CD14-positive monocyte (primary cell): Measurements from ENCODE around the gene D2HGDH. TPM values are rescaled to one million over a fixed set of nuclear protein-coding genes. Genes with fewer than 3 reads are reported as not detected.
A peak's percentile ranks its signal among the peaks of the same experiment; 100 is the strongest.

Experiments used
- DNase-seq, 3 donors: peaks; one replicate each; pipeline ENCODE4 v3.0.0-alpha.2; 2011 to 2022
- H2AFZ ChIP-seq: 2 replicates; pipeline ENCODE4 v1.6.0; 2012; ENCODE audit warnings: mild to moderate bottlenecking, low read depth, low read length, inconsistent platforms; ENCODE audit not compliant: insufficient read depth, poor library complexity, severe bottlenecking
- H3K27ac ChIP-seq, 2 donors: 1 replicate in 1 of 2; 2 replicates in 1 of 2; pipeline ENCODE4 v1.5.1; 2012 to 2013; ENCODE audit warnings: low read length in 2 of 2, control low read depth in 1 of 2, inconsistent platforms in 1 of 2, low read depth in 1 of 2, mild to moderate bottlenecking in 1 of 2
- H3K27me3 ChIP-seq, 2 donors: one replicate each; pipeline versions ENCODE4 v1.6.0 to v1.6.1; 2011 to 2013; ENCODE audit warnings: low read length in 2 of 2; ENCODE audit not compliant: control insufficient read depth in 2 of 2, insufficient read depth in 2 of 2
- H3K36me3 ChIP-seq, 2 donors: replicated peaks in 1 of 2; 1 replicate in 1 of 2; 2 replicates in 1 of 2; pipeline versions ENCODE4 v1.5.1 to v1.6.1; 2012 to 2013; ENCODE audit warnings: low read length in 2 of 2, control low read depth in 1 of 2, inconsistent platforms in 1 of 2, mild to moderate bottlenecking in 1 of 2; ENCODE audit not compliant: insufficient read depth in 2 of 2, control insufficient read depth in 1 of 2
- H3K4me1 ChIP-seq, 2 donors: 1 replicate in 1 of 2; 2 replicates in 1 of 2; pipeline versions ENCODE4 v1.5.1 to v1.6.1; 2012 to 2013; ENCODE audit warnings: low read length in 2 of 2, control low read depth in 1 of 2, inconsistent platforms in 1 of 2, mild to moderate bottlenecking in 1 of 2, moderate library complexity in 1 of 2; ENCODE audit not compliant: insufficient read depth in 2 of 2, control insufficient read depth in 1 of 2
- H3K4me2 ChIP-seq: replicated peaks from 2 replicates; pipeline ENCODE3; 2012; ENCODE audit warnings: low read length, moderate library complexity, mild to moderate bottlenecking; ENCODE audit not compliant: poor library complexity, severe bottlenecking; ENCODE audit errors: extremely low read depth
- H3K4me3 ChIP-seq, 3 experiments: fragments of 200-600 bp in 1 of 3; sonication (generic) in 1 of 3; replicated peaks in 1 of 3; 1 replicate in 2 of 3; 2 replicates in 1 of 3; pipeline ENCODE4 v1.5.1; 2011 to 2013; ENCODE audit warnings: low read length in 3 of 3, mild to moderate bottlenecking in 3 of 3, control low read depth in 2 of 3, low read depth in 2 of 3, inconsistent platforms in 1 of 3, moderate library complexity in 1 of 3
- H3K79me2 ChIP-seq: 2 replicates; pipeline ENCODE4 v1.6.0; 2012; ENCODE audit warnings: mild to moderate bottlenecking, control low read depth, inconsistent platforms, low read length, moderate library complexity; ENCODE audit not compliant: insufficient read depth
- H3K9ac ChIP-seq: 2 replicates; pipeline ENCODE4 v1.6.0; 2017; ENCODE audit warnings: low read length, mild to moderate bottlenecking; ENCODE audit not compliant: insufficient read depth, poor library complexity, severe bottlenecking
- H3K9me3 ChIP-seq, 2 donors: replicated peaks in 1 of 2; 1 replicate in 1 of 2; 2 replicates in 1 of 2; pipeline versions ENCODE4 v1.5.1 to v1.6.1; 2012 to 2013; ENCODE audit warnings: low read length in 2 of 2, control low read depth in 1 of 2; ENCODE audit not compliant: control insufficient read depth in 1 of 2, insufficient read depth in 1 of 2
- H4K20me1 ChIP-seq: 2 replicates; pipeline ENCODE4 v1.6.0; 2012; ENCODE audit warnings: mild to moderate bottlenecking, low read length, control low read depth, moderate library complexity; ENCODE audit not compliant: insufficient read depth
- H3K27ac Mint-ChIP-seq, 7 donors: one replicate each; pipeline ENCODE4 v1.8.0; 2020; ENCODE audit warnings: mild to moderate bottlenecking in 7 of 7, mixed read lengths in 7 of 7, moderate library complexity in 6 of 7, inconsistent platforms in 2 of 7
- H3K27me3 Mint-ChIP-seq, 3 donors: one replicate each; pipeline ENCODE4 v1.8.0; 2021 to 2022; ENCODE audit warnings: low read depth in 3 of 3, mild to moderate bottlenecking in 3 of 3, mixed read lengths in 3 of 3, moderate library complexity in 3 of 3, inconsistent platforms in 1 of 3
- H3K36me3 Mint-ChIP-seq, 2 donors: one replicate each; pipeline ENCODE4 v1.8.0; 2020; ENCODE audit warnings: mixed read lengths in 2 of 2, inconsistent platforms in 1 of 2, mild to moderate bottlenecking in 1 of 2
- H3K4me1 Mint-ChIP-seq: one replicate; pipeline ENCODE4 v1.8.0; 2020; ENCODE audit warnings: mild to moderate bottlenecking, mixed read lengths
- H3K4me3 Mint-ChIP-seq, 2 donors: one replicate each; pipeline ENCODE4 v1.8.0; 2020; ENCODE audit warnings: mild to moderate bottlenecking in 2 of 2, mixed read lengths in 2 of 2, moderate library complexity in 1 of 2
- H3K9me3 Mint-ChIP-seq, 7 donors: one replicate each; pipeline ENCODE4 v1.8.0; 2020 to 2022; ENCODE audit warnings: mixed read lengths in 7 of 7, mild to moderate bottlenecking in 6 of 7, moderate library complexity in 6 of 7, inconsistent platforms in 2 of 7
- WGBS: methylation state at CpG from one replicate; pipeline ENCODE4 v1.1.5; 2013; ENCODE audit warnings: missing lambda C conversion rate; ENCODE audit not compliant: insufficient coverage; 5-methylcytosine and 5-hydroxymethylcytosine counted together
- intact Hi-C, 2 donors: fragments of 100-400 bp; cut with micrococcal nuclease; formaldehyde crosslinking; loops; one replicate each; pipeline versions ENCODE4 v1.15.0 to v1.15.1; 2023
- polyA plus RNA-seq, 3 donors: library from polyadenylated mRNA; depleted of rRNA in 1 of 3; unstranded in 2 of 3; stranded (reverse) in 1 of 3; fragments of 300-500 nt in 2 of 3; fragments of >200 nt in 1 of 3; fragmentation: Illumina TruSeq in 2 of 3; gene quantifications; 1 replicate in 2 of 3; 2 replicates in 1 of 3; pipeline ENCODE4 v1.2.3, GENCODE V29; 2012 to 2021
- TF ChIP-seq, protein P1 (sequence below): fragments of 200-600 bp; IDR thresholded peaks from one replicate; pipeline ENCODE4 v1.8.0; 2022; ENCODE audit warnings: antibody characterized with exemption, mild to moderate bottlenecking

D2HGDH gene
- polyA plus RNA-seq, 3 donors, result 1.0 to 57.1 (median 1.1) TPM

DNA sequence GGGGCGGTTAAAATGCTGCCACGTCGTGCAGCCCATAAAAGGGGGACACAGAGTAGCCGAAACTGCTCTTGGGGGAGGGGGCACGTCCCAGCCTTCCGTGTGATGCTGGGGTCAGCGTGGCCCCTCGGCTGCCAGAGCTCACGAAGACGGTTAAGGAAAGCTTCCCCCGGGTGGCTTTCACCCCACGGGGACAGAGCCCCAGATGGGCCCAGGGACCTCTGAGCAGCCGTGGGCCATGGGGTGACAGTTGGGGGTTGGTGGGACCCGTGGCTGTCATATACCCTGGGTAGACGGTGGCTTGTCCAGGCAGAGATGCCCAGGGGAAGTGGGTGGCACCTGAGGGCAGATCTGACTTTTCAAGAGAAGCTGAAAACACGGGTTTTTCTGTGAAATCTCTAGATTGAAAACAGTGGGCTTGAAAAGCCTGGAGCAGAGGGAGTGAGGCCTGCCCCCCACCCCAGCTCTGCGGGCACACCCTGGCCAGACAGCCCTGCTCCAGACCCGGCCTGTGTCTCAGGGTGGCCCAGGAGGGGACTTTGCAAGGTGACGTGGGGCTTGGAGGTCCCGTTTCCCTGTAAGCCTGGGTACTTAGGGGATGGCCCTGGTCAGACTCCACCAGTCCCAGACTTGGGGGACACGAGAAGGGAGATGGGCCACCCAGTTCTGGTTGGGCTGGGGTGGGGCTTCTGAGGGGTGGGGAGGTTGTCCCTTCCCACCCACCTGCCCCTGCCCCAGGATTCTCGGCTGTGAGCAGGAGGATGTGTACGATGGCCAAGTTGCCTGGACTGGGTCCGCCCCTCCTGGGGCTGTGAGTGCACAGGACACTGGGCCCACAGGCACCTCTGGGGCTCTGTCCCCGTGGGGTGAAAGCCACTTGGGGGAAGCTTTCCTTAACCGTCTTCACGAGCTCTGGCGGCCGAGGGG, 75.2 kb downstream of the D2HGDH start:
- H3K9ac ChIP-seq, result no peak overlapping the region
- peaks cover 4 to 10% (median 8%) of the 10 kb centered on the region in 3 donors for H3K27me3 Mint-ChIP-seq
- no peak overlapping the region for H3K4me3 ChIP-seq
- peaks cover 5% of the 10 kb centered on the region for H3K4me1 Mint-ChIP-seq
- H4K20me1 ChIP-seq, result no peaks in the 10 kb centered on the region
- H3K27me3 ChIP-seq, result peaks cover 3 to 4% of the 10 kb centered on the region in 2 donors
- H3K79me2 ChIP-seq, result no peaks in the 10 kb centered on the region
- H3K4me1 ChIP-seq, result peaks cover 3% of the 10 kb centered on the region in 2 donors
- peaks cover 0 to 2% (median 0%) of the 10 kb centered on the region in 7 donors for H3K9me3 Mint-ChIP-seq
- peak overlapping the region in 1 of 7 donors; percentile 43 for H3K27ac Mint-ChIP-seq
- no peaks in the 10 kb centered on the region for H3K36me3 ChIP-seq
- intact Hi-C loops, result no loop called here
- H3K27ac ChIP-seq, result no peak overlapping the region
- no peak overlapping the region for H3K4me3 Mint-ChIP-seq
- no peaks in the 10 kb centered on the region for H3K36me3 Mint-ChIP-seq
- 85% methylated on average over 24 of the region's 29 CpGs for WGBS
- no peak for DNase-seq
- no peak overlapping the region for H2AFZ ChIP-seq
- no peak overlapping the region for H3K4me2 ChIP-seq
- TF ChIP-seq, protein P1, sequence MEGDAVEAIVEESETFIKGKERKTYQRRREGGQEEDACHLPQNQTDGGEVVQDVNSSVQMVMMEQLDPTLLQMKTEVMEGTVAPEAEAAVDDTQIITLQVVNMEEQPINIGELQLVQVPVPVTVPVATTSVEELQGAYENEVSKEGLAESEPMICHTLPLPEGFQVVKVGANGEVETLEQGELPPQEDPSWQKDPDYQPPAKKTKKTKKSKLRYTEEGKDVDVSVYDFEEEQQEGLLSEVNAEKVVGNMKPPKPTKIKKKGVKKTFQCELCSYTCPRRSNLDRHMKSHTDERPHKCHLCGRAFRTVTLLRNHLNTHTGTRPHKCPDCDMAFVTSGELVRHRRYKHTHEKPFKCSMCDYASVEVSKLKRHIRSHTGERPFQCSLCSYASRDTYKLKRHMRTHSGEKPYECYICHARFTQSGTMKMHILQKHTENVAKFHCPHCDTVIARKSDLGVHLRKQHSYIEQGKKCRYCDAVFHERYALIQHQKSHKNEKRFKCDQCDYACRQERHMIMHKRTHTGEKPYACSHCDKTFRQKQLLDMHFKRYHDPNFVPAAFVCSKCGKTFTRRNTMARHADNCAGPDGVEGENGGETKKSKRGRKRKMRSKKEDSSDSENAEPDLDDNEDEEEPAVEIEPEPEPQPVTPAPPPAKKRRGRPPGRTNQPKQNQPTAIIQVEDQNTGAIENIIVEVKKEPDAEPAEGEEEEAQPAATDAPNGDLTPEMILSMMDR, result no peak
- H3K9me3 ChIP-seq, result no peaks in the 10 kb centered on the region

GRCh38 chr2:241810307-241811200, 76.1 kb downstream of the D2HGDH start:
- H3K4me2 ChIP-seq, result no peak overlapping the region
- no peaks in the 10 kb centered on the region for H3K9me3 ChIP-seq
- H3K36me3 Mint-ChIP-seq, result no peaks in the 10 kb centered on the region
- intact Hi-C loops, result no loop called here
- H3K27me3 Mint-ChIP-seq, result peaks cover 4 to 10% (median 9%) of the 10 kb centered on the region in 3 donors
- peaks cover 2% of the 10 kb centered on the region for H3K4me1 Mint-ChIP-seq
- H4K20me1 ChIP-seq, result no peaks in the 10 kb centered on the region
- H3K4me3 ChIP-seq, result no peak overlapping the region
- no peak overlapping the region for H3K4me3 Mint-ChIP-seq
- H3K9ac ChIP-seq, result no peak overlapping the region
- WGBS, result 96% methylated on average over 22 of the region's 28 CpGs
- peaks cover 0 to 2% (median 0%) of the 10 kb centered on the region in 7 donors for H3K9me3 Mint-ChIP-seq
- TF ChIP-seq, protein P1, result no peak
- H3K27me3 ChIP-seq, result no peaks in the 10 kb centered on the region
- DNase-seq, result no peak
- H3K36me3 ChIP-seq, result no peaks in the 10 kb centered on the region
- no peaks in the 10 kb centered on the region for H3K4me1 ChIP-seq
- H2AFZ ChIP-seq, result no peak overlapping the region
- H3K27ac ChIP-seq, result no peak overlapping the region
- H3K79me2 ChIP-seq, result no peaks in the 10 kb centered on the region
- H3K27ac Mint-ChIP-seq, result no peak overlapping the region
